AG09319 (cell line): ENCODE results near the gene VPS13D.
"Not testable (repeated sequence)": the region's sequence is repeated elsewhere in the genome, so short reads cannot be mapped to it uniquely, and the experiment has no call there.

Source experiments
- DNase-seq: peaks from one replicate; pipeline ENCODE4 v3.0.0-alpha.2; 2010; ENCODE audit warnings: low read depth; ENCODE audit errors: extremely low read depth
- TF ChIP-seq, protein P1 (sequence below): IDR thresholded peaks from 2 replicates; pipeline ENCODE4 v1.5.1; 2011; ENCODE audit warnings: low read depth, mild to moderate bottlenecking, inconsistent platforms, low read length, moderate library complexity

VPS13D gene

DNA sequence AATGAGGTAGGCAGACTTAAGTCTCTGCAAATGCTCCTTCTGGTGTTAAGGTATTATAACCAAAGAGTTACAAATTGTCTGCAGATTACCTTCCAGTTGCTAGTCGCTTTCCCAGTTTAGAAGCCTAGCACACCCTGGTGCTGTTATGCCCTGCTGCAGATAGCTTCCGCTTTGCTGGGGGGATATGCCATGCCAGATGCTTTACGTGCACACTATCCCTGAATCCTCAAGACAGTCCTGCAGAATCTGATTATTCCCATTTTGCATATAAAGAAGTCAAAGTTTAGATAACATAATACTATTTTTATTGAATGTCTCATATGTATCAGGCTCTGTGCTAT, 221.7 kb downstream of the VPS13D start:
- TF ChIP-seq, protein P1, sequence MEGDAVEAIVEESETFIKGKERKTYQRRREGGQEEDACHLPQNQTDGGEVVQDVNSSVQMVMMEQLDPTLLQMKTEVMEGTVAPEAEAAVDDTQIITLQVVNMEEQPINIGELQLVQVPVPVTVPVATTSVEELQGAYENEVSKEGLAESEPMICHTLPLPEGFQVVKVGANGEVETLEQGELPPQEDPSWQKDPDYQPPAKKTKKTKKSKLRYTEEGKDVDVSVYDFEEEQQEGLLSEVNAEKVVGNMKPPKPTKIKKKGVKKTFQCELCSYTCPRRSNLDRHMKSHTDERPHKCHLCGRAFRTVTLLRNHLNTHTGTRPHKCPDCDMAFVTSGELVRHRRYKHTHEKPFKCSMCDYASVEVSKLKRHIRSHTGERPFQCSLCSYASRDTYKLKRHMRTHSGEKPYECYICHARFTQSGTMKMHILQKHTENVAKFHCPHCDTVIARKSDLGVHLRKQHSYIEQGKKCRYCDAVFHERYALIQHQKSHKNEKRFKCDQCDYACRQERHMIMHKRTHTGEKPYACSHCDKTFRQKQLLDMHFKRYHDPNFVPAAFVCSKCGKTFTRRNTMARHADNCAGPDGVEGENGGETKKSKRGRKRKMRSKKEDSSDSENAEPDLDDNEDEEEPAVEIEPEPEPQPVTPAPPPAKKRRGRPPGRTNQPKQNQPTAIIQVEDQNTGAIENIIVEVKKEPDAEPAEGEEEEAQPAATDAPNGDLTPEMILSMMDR = no peak
- DNase-seq = no peak

DNA sequence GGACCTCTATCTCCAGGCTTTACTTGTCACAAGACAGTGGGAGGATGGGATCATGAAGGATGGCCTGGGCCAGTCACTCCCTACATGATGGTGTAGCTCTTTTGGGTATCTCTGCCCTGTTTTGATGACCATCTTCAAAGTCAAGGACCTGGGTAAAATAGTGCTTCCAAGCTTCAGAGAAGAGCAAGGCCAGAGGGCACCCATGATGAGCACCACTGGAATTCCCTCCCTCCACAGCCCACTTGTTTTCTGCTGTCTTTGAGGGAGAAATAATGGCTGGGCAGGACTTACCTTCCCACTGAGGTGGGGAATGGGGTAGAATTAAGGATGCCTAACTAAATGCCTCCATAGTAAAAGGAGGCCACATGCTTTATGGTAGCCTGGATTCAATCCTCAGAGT, 222.4 kb downstream of the VPS13D start:
- DNase-seq = no peak
- TF ChIP-seq, protein P1 = no peak

DNA sequence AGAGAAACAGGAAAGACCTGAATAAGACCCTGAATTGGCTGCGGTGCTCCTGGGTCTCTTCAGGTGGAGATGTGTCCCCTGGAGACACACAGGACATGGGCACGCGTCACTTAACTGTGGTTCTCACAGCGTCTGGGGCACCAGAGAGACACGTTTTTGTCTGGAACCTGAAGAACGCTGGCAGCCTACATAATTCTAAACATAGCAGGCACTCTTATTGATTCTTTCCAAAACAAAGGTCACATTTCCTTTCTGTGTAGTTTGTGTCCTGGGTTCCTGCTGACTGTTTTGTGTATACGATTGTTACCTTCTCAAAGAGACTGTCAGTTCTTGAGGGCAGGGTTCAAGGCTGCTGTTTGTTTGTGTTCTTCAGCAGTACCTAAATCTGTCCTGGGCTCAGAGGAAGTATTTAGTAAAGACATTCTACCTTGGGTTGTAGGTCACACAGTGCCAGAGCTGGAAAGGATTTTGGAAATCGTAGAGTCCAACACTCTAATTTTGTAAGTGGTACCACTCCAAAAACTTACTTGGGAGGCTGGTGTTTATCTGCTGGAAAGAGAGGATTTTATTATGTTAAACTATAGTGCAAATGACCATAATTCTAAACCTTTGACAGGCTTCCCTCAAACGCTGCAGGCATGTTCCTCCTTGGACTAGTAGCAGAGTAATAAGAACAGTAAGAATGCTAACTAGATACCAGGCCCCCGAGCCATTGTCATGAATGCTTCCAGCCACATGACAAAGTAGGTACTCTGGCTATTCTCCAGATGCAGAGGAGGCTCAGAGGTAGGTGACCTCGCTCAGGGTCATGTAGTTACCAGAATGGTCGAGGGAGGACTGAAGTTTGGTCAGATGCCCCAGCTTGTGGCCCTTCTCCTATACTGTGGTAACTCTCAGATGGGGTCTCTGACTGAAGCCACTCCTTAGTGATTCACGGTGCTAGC, 223.8 kb downstream of the VPS13D start:
- TF ChIP-seq, protein P1 = no peak
- no peak for DNase-seq

DNA sequence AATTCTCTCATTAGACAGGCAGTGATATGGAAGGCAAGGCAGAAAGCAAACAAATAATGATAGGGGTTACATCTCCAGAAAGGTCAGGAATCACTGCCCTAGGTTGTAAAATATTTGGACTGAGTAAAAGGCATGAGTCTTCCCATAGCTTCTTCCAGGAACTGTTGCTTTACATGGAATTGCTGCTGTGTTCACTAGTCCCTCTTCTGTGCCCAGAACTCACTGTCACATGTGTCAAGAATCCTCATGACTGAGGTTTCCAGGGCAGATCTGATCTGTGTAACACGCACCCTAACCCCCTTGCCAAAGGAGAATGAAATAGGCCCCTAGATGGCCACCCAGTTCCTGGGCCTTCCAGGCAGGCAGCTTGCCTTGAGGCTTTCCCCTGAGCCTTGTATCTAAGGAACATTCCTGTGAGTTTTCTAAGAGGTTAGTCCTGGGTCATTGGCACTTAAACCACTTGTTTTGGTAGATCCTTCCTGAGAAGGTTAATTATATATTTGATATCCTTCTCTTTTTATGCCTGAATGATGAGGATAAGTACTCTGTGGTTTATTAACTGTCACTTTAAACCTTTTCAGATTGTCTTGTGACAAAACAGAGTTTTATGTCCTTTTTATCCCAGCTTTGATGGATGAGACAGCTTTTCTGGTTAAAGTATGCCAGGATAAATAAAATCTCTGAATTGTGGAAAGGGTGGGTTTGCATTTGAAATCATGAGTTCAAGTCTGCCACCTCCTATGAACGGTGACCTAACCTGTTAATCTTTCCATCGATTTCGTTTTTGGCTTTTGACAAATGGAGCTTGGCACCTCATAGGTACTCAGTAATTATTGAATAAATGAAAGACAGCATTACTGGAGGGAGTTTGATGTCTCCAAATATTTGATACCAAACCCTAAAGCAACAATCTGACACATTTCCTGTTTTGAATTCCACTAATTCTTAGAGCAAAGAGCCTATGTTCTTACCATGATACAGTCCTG, 224.9 kb downstream of the VPS13D start:
- peak; percentile 68 for DNase-seq
- TF ChIP-seq, protein P1 = peak; percentile 15

DNA sequence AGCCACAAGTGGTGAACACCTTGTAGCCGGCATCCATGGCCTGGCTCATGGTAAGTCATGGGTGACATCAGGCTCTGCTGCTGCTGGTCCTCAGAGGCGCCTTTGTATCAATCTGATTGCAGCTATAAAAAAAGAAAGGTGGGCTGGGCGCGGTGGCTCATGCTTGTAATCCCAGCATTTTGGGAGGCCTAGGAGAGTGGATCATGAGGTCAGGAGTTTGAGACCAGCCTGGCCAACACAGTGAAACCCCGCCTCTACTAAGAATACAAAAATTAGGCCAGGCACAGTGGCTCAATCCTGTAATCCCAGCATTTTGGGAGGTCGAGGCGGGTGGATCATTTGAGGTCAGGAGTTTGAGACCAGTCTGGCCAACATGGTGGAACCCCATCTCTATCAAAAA, 226.3 kb downstream of the VPS13D start:
- not testable (repeated sequence) for DNase-seq

DNA sequence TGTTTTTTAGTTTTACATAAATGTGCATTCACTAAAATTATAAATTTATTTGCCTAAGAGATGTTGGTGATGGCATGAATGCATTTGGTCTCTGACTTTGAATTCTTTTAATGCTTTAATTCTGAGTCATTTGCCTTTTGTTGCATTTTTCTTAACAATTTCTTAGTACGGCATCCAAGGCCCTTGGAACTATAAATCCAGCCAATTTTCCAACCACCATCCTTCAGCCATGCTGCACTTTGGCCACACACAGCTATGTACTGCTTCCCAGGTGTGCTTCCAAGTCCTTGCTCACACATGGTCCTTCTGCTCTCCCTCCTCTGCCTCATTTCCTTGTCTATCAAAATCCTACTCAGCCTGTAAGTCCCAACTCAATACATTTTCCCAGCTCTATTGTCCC, 227.1 kb downstream of the VPS13D start:
- no peak for DNase-seq
- TF ChIP-seq, protein P1 = no peak

DNA sequence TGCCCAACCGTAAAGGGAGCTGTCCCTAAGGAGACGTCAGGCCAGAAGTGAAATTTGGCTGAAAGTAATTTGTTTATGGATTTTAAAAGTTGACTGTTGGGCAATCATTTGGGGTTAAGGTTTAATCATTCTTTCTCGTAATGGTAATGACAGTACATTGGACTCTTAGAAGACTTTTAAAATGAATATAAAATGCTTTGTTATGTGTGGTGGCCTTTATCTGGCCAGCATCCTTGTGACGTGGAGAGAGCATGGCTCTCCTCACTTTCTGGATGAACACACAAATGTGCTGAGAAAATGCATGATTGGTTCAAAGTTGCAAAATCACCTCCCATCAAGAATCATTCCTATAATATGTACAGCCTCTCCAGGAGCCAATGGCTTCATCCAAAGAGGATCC, 227.9 kb downstream of the VPS13D start:
- DNase-seq = peak; percentile 85
- TF ChIP-seq, protein P1 = no peak
